Skin of body (tissue), 2 donors: ENCODE data around the gene PTCH1. TPM values are rescaled to one million over a fixed set of nuclear protein-coding genes. Genes with fewer than 3 reads are reported as not detected.
A peak's percentile ranks its signal among the peaks of the same experiment; 100 is the strongest.

ENCODE experiments used
- DNase-seq: peaks from one replicate; lab custom pipeline; 2025; lab: John Stamatoyannopoulos, UW
- total RNA-seq: library from RNA; depleted of rRNA; stranded (reverse); fragments of >200 nt; gene quantifications from one replicate; pipeline ENCODE4 v1.2.3, GENCODE V29; 2014

The PTCH1 gene
- total RNA-seq, 1 donor from 2014 or later: 28.0 TPM

GRCh38 chr9:95499046-95499676, 17.6 kb downstream of the PTCH1 start:
- DNase-seq: no peak

GRCh38 chr9:95498641-95499040, 18.1 kb downstream of the PTCH1 start:
- DNase-seq: no peak

GRCh38 chr9:95497772-95498171, 19.0 kb downstream of the PTCH1 start:
- peak; percentile 21 for DNase-seq

GRCh38 chr9:95496687-95497086, 20.1 kb downstream of the PTCH1 start:
- no peak for DNase-seq

- no peak for DNase-seq
Measured at GRCh38 chr9:95495961-95496360, 20.8 kb downstream of the PTCH1 start.

GRCh38 chr9:95495529-95495928, 21.2 kb downstream of the PTCH1 start:
- no peak for DNase-seq

GRCh38 chr9:95494416-95495371, 22.1 kb downstream of the PTCH1 start:
- no peak for DNase-seq

- no peak for DNase-seq
Measured at GRCh38 chr9:95494022-95494415, 22.8 kb downstream of the PTCH1 start.

- no peak for DNase-seq
Measured at GRCh38 chr9:95493402-95493801, 23.4 kb downstream of the PTCH1 start.

GRCh38 chr9:95491543-95492320, 25.0 kb downstream of the PTCH1 start:
- DNase-seq: no peak

GRCh38 chr9:95488954-95489353, 27.8 kb downstream of the PTCH1 start:
- no peak for DNase-seq

GRCh38 chr9:95486318-95486717, 30.5 kb downstream of the PTCH1 start:
- DNase-seq: no peak

GRCh38 chr9:95484225-95484624, 32.5 kb downstream of the PTCH1 start:
- DNase-seq: no peak

GRCh38 chr9:95483431-95483830, 33.3 kb downstream of the PTCH1 start:
- no peak for DNase-seq

- DNase-seq: no peak
Measured at GRCh38 chr9:95482621-95483020, 34.1 kb downstream of the PTCH1 start.

- no peak for DNase-seq
Measured at GRCh38 chr9:95481000-95481399, 35.8 kb downstream of the PTCH1 start.

- DNase-seq: no peak
Measured at GRCh38 chr9:95480346-95480745, 36.4 kb downstream of the PTCH1 start.

GRCh38 chr9:95479330-95479729, 37.4 kb downstream of the PTCH1 start:
- no peak for DNase-seq

- no peak for DNase-seq
Measured at GRCh38 chr9:95478335-95478734, 38.4 kb downstream of the PTCH1 start.

- DNase-seq: no peak
Measured at GRCh38 chr9:95477885-95478284, 38.9 kb downstream of the PTCH1 start.

GRCh38 chr9:95477441-95477840, 39.3 kb downstream of the PTCH1 start:
- no peak for DNase-seq

GRCh38 chr9:95468791-95469190, 48.0 kb downstream of the PTCH1 start:
- no peak for DNase-seq
